GM21528 (cell line): ENCODE results near the gene HERC3.

Source experiments
- ATAC-seq: cut with Tn5 transposase; IDR thresholded peaks from one replicate; pipeline ENCODE4 v1.9.1; 2021; ENCODE audit warnings: mild to moderate bottlenecking, moderate library complexity; ENCODE audit not compliant: unreplicated experiment, low FRiP score

Gene HERC3

DNA sequence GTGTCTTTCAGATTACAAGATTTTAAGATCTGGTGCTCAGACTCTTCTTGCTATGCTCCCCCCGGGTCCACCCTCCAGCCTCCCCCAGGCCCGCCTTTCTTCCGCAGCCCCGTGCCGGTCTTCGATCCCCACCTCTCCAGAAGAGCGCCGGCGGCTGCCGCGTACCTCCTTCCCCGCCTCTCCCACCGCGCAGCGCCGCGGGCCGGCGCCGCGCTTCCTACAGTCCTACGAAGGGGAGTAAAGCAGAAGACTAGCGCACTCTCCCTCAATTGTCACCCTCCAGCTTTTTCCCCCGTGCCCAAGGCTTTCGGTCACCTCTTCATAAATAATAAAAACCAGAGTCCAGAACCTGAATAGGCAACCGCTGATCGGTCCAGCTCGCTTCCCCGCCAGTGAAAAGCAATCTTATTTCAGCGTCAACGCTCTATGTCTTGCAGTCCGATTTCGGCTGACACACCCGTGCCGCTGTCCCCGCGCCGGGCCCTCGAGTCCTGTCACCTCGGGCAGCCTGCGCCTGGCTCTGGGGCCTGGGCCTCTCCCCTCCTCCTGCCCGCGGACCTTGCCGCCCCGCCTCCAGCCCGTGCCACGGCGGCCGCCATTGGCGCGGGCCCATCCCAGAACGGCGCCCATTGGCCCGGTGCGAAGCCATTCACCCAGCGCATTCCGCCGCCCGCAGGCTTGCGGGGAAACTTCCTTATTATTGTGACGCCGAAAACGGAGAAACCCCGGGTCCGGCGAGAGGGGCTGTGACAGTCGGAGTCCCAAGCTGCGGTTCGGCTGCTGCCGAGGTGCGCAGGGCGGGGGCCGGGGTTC lies at the start of gene HERC3:
HERC3 (plus strand) TSS at position 694 of the 813 bp plus-strand sequence. CDS start 13,344 bp downstream, outside the sequence.
- peak; percentile 99 for ATAC-seq

DNA sequence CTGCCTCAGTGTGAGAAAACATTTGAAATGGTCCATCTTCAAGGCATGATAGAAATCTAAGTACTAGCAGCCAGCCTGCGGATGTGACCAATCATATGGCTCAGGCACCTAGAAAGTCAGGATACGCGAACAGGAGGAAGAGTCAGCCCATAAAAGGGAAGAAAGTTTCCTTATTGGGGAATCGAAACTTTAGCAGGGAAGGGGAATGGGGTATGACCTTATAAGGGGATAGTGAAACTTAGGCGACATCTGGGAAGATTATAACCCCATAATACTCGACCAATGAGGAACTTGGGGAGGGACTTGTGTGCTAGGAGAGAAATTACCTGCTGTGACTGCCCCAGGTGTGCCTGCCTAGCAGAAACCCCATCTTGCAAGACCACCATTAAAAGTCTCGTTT lies 42.5 kb upstream of the HERC3 start:
- ATAC-seq = no peak

DNA sequence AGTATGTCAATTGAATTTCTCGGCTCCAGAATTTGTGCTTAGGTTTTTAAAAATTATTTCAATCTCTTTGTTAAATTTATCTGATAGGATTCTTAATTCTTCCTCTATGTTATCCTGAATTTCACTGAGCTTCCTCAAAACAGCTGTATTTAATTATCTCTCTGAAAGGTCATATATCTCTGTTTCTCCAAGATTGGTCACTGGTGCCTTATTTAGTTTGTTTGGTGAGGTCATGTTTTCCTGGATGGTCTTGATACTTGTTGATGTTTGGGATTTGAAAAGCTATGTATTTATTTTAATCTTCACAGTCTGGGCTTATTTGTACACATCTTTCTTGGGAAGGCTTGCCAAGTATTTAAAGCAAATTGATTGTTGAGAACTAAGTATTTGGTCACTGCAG lies 24.7 kb upstream of the HERC3 start:
- ATAC-seq = no peak

DNA sequence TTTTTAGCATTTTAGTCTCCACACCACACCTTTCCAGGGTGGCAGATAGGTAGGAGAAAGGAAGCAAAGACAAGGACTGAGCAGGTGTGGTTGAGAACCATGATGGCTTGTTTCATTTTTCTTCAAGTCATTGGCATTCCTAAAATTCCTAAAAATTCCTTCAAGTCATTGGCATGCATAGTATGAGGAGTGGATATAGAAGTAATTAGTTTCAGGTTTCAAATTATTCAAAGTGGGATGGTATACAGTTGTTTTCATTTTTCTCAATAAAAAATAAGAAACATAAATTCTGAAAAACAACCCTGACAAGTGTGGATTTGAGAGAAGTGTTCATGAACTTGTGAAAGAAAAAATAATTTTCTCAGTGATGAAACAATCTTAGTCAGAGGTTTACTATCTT lies 22.3 kb upstream of the HERC3 start:
- ATAC-seq = no peak

DNA sequence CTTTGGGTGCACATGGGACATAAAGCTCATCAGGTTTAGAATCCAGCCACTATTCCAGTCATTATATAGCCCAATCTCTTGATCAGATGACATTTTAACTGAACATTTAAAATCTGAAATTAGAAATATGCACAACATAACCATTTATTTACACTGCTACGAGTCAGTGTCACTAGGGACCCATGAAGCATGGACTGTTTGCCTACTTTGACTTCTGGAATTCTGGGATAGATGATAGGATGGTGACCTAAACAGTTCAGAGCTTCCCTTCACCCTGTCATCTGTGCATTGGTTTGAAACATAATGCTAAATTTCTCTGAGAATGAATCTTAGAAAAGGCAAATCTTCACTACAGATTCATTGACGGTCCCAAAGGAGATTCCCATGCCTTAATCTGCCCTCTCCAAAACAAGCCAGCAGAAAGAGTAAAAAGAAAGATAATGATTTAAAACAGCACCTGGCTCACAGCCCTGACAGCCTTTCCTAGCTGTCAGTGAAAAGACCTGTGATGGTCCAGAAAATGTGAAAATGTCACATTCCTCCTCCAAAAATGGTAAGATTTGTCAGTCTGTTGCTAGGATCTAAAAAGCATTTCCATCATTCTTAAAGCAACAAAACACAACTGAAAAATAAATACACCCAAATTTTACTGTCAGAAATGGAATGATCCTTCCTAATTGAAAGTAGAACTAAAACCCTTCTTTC lies 18.9 kb upstream of the HERC3 start:
- ATAC-seq = no peak

DNA sequence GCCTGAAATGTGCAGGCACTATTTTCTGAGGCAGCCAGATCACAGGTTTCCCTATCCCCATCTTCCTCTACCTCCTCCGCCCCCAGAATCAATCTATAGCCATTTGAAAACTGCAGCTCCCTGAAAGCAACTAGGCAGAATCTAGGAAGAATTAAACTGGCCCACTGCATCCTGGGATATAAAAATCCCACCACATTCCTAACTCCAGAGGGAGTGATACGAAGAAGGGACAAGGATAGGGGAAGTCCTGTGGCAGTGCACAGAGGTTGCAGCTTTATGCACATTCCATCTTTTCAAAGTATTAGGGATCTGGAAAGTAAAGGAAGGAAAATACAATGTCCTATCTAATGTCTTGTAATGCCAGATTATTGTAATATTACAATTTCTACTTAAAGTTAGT lies 18.3 kb upstream of the HERC3 start:
- no peak for ATAC-seq

DNA sequence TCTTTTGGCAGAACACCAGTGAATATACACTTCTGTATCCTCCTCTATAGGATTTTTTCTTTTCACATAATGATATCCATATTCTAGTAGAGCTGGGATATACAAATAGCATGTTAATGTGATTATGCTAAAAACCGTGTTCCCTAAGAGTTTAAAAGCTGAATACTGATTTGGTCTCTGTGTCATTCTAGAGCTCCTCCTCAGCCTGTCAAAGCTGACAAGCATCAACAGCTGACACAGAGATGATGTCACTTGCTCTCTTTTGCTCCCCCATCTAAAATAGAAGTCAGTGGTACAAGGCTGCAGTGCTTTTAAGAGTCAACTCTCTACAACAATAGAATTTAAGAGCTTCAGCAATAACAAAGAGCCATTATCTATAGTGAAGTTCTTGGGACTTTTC lies 17.1 kb upstream of the HERC3 start:
- ATAC-seq = no peak

DNA sequence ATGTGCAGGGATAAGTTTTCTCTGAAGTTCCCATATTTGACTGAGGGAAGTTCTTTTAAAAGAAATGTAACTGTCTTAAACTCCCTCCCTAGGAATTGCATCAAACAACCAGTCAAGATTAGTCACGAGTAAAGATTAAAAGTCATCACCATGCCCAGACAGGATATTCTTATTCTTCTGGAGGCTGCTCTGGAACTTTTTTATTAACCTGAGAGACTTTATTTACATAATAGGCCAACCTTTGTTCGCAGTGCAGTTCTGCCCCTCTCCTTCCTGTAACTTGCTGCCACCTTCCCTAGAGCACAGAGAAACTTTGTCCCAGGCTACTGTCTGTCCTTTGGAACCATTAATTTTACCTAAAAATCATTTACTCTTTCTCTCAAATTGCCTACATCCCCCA lies 9.8 kb upstream of the HERC3 start:
- ATAC-seq = no peak

DNA sequence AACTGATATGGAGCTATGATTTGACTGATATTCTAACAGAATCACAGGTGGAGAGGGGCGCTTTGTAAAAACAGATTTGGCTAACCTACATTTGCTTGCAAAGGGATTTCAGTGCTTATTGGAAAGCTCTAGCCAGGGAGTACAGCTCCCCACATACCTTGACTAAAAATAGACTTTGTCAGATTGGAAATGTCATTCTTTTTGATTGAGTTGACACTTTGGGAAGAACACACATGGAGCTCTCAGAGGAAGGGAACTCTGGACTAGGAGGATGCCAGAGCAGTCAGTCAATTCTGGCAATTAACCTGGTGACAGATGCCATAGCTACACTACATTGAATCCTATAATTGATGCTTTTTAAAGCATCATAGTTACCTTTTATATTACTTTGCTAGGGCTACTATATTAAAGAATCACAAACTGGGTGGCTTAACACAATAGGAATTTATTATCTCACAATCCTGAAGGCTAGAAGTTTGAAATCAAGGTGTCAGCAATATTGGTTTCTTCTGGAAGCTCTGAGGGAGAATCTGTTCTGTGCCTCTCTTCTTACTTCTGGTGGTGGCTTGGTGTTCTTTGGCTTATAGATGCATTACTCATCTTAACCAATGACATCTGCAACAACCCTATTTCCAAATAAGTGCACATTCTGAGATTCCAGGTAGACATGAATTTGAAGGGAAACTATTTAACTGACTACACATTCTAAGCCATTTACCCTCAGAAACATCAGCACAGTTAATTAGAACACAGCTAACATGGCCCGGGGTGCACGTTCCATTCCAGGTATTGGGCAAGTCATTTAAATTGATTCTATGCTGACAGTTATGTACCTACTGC lies 8.4 kb upstream of the HERC3 start:
- no peak for ATAC-seq

DNA sequence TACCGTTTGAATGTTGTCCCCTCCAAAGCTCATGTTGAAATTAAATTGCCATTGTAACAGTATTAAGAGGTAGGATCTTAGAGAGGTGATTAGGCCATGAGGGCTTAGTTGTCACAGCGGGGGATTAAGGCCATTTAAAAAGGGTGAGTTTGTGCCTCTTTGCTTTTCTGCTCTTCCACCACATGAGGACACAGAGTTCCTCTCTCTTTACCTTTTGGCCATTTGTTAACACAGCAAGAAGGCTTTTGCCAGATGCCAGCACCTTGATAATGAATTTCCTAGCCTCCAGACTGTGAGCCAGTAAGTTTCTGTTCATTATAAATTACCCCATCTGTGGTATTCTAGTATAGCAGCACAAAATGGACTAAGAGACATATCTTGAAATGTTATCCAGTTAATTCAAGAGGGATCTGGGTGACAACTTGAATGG lies 7.8 kb upstream of the HERC3 start:
- ATAC-seq = no peak

DNA sequence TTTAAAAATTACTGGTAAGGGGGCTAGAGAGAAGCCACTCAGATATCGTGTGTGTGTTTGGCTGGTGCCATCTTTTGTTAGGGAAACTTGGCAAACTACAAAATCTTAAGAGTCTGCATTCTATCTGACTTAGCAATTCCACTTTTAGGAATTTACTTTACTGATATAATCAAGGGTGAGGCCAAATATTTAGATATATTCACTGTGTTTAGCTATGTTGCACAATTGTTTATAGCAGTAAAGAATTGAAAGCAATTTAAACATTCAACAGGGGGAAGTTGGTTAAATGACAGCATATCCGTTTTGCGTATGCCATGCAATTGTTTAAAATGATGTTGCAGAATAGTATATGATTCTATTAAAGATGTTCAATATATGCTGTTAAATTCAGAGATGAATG lies 6.4 kb upstream of the HERC3 start:
- ATAC-seq = no peak

DNA sequence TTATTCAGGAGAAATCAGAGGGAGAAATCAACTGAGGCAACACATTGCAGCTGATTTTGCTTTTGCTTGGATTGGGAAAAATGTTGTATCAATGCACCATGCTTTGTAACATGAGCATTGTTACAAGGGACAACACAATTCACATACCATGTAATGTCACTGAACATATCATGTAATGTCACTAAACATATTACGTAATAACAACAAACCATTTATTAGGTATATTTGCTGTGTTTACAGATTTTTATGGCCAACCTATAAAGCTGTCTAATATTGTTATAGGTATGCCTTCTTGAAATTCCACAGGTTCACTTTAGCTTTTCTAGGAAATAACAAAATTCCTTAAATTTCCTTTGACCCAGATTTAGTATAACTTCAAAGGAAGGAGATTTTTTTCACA lies 5.0 kb upstream of the HERC3 start:
- ATAC-seq = no peak

DNA sequence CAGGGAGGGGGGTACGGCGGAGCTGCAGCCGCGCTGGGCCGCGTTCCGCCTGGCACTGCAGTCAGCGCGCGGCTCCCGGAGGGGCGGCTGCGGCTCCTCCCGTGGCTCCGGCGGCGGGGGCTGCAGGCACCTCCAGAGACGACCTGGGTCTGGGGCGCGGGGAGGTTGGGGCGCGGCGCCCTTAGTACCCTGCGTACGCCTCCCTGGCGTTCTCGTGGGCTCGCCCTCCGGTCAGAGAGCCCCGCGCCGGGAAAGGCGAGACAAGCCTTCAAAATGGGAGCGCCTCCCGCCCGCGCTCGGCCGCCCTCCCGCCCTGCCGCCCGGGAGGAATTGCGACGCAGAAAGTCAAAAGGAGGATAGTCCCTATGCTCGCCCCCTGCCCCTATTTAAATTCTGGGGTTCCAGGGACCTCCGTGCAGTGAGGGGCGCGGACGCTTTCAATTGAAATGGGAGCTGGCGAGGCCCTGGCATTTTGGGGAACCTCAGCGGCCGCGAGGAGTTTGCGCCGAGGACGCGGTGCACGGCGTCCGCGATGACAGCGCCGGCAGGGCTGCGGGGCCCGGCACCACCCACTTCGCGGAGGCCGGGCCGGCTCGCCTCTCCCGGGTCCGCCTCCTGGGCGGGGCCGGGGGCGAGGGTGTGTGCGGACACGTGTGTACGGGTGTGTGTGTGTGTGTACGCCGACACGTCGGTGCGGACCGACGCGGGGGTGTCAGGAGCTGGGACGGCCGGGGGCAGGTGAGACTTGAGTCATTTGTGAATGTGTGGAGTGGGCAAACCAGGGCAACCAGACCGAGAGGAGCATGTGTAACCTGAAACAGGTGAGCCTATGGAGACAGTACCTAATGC lies 544 bp downstream of the HERC3 start:
- ATAC-seq = peak; percentile 83

DNA sequence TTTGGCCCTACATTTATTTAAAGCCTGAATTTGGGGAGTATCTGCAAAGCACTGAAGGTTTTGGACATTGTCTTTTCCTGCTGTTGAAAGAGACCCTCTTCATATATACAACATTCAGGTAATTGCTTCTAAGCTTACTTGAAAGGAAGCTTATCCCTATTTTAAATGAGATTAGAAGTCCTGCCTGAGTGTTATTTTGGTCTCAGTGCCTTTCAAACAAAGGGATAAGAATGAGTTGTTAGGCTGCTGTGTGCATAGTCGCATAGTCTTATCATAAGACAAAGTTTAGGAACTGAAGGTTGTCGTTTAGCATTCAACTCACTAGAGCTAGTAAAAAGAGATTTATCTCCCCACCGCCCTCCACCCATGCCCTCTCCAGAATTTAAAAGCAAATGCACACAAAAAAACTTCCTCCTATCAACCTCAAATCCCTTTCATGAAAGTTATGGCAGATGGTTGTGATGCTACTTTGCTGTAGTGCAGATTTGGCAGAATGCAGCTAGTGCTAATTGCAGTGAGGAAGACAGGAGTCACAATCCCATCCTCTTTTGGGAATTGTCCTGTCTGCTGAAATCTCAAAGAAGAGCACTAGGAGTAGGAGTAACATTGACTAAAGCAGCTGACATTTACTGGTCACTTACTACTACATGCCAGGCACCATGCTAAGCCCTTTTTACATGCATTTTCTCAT lies 5.8 kb downstream of the HERC3 start:
- ATAC-seq = no peak

DNA sequence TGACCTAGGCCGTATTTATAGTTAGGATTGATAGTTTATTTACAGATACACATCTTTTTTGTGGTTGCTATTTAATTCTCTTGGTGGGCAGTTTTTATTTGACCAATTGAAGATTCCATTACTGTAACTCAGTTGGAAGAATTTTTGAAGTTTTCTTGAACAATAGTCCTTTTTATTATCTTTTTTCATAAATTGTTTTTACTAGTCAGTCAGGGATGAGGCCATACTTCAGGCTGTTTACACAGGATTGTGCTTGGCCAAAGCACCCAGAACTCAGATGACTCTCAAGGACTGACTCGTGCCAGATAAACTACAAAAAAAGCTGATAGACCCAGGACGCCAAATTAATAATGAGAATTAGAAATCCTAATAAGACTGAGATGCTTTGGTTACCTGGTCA lies 7.0 kb downstream of the HERC3 start:
- no peak for ATAC-seq

DNA sequence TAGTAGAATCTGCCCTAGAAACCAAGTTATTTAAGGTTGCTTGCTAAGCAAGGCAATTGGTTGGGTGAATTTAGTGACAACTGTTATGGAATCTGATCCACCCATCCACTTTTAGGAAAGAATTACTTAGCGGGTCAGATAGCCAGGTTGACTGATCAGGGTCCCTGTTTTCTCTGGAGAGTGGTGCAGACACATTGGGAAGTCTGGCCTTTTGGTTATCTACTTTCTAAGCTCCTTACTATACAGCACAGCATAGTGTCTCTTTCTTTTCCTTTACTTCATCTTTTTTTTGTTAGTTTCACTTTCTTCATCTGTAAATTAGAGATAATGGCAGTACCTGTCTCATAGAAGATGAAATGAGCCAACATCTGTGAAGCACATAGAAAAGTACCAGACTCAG lies 7.4 kb downstream of the HERC3 start:
- no peak for ATAC-seq

DNA sequence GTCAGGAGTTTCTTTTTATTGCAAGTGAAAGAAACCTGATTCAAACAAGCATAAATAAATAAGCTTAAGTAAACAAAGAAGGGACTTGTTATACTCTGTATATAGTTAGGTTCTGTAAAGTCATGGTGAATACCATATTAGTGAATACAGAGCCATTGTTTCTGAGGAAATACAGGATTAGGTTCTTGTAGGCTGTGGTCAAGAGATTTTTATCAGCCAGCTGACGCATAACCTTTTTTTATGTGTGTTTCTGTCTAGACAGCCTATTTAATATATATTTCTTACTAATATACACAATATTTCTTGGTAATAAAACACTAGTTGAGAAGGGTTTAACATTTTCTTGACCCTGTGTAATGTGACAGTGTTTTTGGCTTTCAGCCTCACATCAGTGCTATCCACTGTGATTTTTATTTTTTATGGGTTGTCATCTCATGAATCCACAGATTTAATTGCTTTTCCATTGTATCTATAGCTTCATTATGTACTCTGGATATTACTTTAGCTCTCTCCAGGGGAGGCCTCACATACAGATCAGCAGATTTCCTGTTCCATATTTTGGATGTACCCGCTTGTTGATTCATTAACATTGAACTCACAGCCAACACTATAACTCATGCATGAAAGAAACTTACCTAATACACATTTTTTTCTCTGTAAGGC lies 8.0 kb downstream of the HERC3 start:
- ATAC-seq = no peak

DNA sequence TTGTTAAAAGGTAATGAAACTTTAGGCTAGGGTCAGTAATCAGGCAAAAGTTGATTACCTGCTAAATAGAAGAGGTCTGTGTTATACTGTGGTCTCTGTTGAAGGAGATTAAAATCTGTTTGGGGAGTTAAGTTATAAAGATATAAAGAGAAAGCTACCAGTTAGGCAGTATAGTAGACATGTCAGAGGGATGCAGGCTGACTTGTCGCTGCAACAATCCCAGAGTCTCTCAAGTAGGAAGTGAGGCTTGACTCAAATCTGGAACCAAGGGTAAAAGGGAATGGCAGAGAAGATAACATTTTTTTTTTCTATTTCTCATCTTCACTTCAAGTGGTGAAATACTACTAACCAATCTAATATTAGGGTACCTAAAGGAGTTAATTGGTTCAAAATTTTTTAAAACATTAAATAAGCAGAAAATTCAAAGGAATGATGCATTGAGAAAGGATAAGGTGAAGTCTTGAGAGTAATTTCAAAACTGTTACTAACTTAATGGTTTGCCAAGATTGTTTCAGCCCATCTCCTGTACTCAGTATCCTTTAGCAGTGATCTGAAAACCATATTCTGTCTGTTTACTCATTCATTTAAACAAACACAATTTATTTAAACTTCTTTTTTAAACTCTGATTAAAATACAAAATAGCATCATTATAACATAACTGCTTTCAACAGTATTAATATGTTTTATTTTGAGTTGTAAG lies 12.8 kb downstream of the HERC3 start:
- ATAC-seq = no peak

DNA sequence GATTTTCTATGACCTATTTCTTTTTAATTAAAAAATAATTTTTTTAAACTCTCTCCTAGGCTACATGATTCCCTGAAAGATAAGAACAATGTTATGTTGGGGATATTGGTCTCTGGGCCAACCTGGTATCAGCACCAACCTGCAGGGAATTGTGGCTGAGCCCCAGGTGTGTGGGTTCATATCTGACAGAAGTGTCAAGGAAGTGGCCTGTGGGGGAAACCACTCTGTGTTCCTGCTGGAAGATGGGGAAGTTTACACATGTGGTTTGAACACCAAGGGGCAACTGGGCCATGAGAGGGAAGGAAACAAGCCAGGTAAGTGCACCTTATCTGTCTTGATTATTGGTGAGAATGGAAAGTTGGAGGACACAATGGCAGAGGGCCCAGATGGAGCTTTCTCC lies 13.5 kb downstream of the HERC3 start:
- no peak for ATAC-seq
